ENCODE data around the gene CIAPIN1. TPM values are rescaled to one million over a fixed set of nuclear protein-coding genes. Genes with fewer than 3 reads are reported as not detected.

Gene CIAPIN1
- total RNA-seq, 1 experiment from 2014 or later, result 68.5 TPM

GRCh38 chr16:57396786-57397185 is 50.4 kb downstream of the CIAPIN1 start:
- CTCF ChIA-PET, result no interaction called here
- POLR2A ChIA-PET, result no interaction called here
- H3K36me3 ChIP-seq (ENCODE audit: control insufficient read depth in 1 of 2, insufficient read depth in 2 of 2, low read length in 2 of 2), result no peaks in the 10 kb centered on the region
- ATAC-seq (no peak), DNase-seq (ENCODE audit: low read depth, low spot score) (no peak)
- no peak overlapping the region for H3K9ac ChIP-seq (ENCODE audit: low read length)
- no peak overlapping the region for H3K4me2 ChIP-seq (ENCODE audit: low read length)
- no peaks in the 10 kb centered on the region for H4K20me1 ChIP-seq (ENCODE audit: insufficient read depth)
- TF ChIP-seq ZFX (IDR thresholded peaks at IDR 0.05), result no peak
- no peak for TF ChIP-seq EZH2 (IDR thresholded peaks at IDR 0.05)
- no peak for TF ChIP-seq RAD21 (IDR thresholded peaks at IDR 0.05; ENCODE audit: low read depth)
- TF ChIP-seq SRF (IDR thresholded peaks at IDR 0.05; ENCODE audit: low read depth), result no peak
- TF ChIP-seq YY1 (IDR thresholded peaks at IDR 0.05; ENCODE audit: extremely low read depth, insufficient replicate concordance, low read depth, low read length), result no peak
- no peak for TF ChIP-seq EZH2phosphoT487 (IDR thresholded peaks at IDR 0.05; ENCODE audit: borderline replicate concordance)
- no peak for TF ChIP-seq MAX (IDR thresholded peaks at IDR 0.05)
- TF ChIP-seq REST (IDR thresholded peaks at IDR 0.05; ENCODE audit: low read depth), result no peak
- no peak for TF ChIP-seq FOSL1 (IDR thresholded peaks at IDR 0.05; ENCODE audit: low read depth)
- no peak for TF ChIP-seq ATF3 (IDR thresholded peaks at IDR 0.05)
- TF ChIP-seq ZBTB33 (IDR thresholded peaks at IDR 0.05; ENCODE audit: extremely low read depth, insufficient replicate concordance, low read length), result no peak
- no peak for TF ChIP-seq TCF7L2 (IDR thresholded peaks at IDR 0.05; ENCODE audit: borderline replicate concordance, extremely low read depth, insufficient read depth, insufficient read length)
- TF ChIP-seq POLR2AphosphoS5 (IDR thresholded peaks at IDR 0.05; ENCODE audit: low read depth, low read length), result no peak
- no peak for TF ChIP-seq JUND (IDR thresholded peaks at IDR 0.05)
- TF ChIP-seq ZNF274 (IDR thresholded peaks at IDR 0.05; ENCODE audit: low read depth, low read length), result no peak
- no peak overlapping the region for H3K4me3 ChIP-seq (replicated peaks in 1 of 2; ENCODE audit: low read depth in 1 of 2, low read length in 2 of 2)
- no peak overlapping the region for H3K27ac ChIP-seq (ENCODE audit: low read depth, low read length)
- H2AFZ ChIP-seq (ENCODE audit: low read depth, low read length, poor library complexity, severe bottlenecking), result no peak overlapping the region
- H3K79me2 ChIP-seq (ENCODE audit: insufficient read depth, low read length), result no peaks in the 10 kb centered on the region
- no peaks in the 10 kb centered on the region for H3K9me2 ChIP-seq (ENCODE audit: insufficient read depth)
- no TSS peak for BruUV-seq (replicated peaks)
- RAD21 ChIA-PET (ENCODE audit: low non-redundant PET in 1 of 2, low total read pairs in 2 of 2, uncharacterized antibody in 2 of 2, unreplicated experiment in 2 of 2), result no interaction called here
- H3K27me3 ChIP-seq (ENCODE audit: insufficient read depth, low read length), result no peaks in the 10 kb centered on the region
- H3K4me1 ChIP-seq (ENCODE audit: control insufficient read depth in 1 of 2, insufficient read depth in 2 of 2, low read length in 2 of 2), result no peaks in the 10 kb centered on the region
- H3K9me3 ChIP-seq (ENCODE audit: control insufficient read depth in 1 of 2, insufficient read depth in 1 of 2, low read depth in 1 of 2, low read length in 2 of 2), result no peaks in the 10 kb centered on the region
- intact Hi-C loops (cut with micrococcal nuclease), result no loop called here
